Measurements from ENCODE around the gene STAC3. TPM values are rescaled to one million over a fixed set of nuclear protein-coding genes. Genes with fewer than 3 reads are reported as not detected.

The STAC3 gene
- total and polyA plus RNA-seq, 2 of the 13 experiments (the other 11 are each of a cell fraction or from before 2014, with no cell fraction given) = 0.18 to 0.22 TPM

DNA sequence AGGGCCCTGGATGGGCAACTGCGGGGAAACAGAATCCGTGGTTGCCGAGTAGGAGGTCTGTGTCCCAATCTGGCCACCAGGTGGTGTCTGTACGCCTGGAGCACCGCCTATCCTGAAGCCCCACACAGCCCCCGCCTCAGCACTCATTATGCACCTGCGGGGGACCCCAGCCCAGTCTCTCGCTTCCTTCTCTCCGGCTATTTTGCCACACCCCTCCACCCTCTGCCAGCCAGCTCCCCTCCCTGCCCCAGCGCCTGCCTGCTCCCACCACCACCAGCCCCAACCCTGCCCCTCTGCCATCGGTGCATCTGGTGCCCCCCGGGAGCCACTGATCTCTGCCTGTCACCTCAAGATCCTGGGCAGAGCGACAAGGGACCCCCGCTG lies 36.6 kb downstream of the STAC3 start:
- no TSS peak for BruUV-seq (replicated peaks)
- TF ChIP-seq GMEB1 (CRISPR knock-in tag; IDR thresholded peaks at IDR 0.05; ENCODE audit: borderline replicate concordance) = no peak
- TF ChIP-seq NR2F6 (IDR thresholded peaks at IDR 0.05) = no peak
- no peak for TF ChIP-seq NR2F6 (CRISPR knock-in tag; IDR thresholded peaks at IDR 0.05)
- TF ChIP-seq, protein P1, sequence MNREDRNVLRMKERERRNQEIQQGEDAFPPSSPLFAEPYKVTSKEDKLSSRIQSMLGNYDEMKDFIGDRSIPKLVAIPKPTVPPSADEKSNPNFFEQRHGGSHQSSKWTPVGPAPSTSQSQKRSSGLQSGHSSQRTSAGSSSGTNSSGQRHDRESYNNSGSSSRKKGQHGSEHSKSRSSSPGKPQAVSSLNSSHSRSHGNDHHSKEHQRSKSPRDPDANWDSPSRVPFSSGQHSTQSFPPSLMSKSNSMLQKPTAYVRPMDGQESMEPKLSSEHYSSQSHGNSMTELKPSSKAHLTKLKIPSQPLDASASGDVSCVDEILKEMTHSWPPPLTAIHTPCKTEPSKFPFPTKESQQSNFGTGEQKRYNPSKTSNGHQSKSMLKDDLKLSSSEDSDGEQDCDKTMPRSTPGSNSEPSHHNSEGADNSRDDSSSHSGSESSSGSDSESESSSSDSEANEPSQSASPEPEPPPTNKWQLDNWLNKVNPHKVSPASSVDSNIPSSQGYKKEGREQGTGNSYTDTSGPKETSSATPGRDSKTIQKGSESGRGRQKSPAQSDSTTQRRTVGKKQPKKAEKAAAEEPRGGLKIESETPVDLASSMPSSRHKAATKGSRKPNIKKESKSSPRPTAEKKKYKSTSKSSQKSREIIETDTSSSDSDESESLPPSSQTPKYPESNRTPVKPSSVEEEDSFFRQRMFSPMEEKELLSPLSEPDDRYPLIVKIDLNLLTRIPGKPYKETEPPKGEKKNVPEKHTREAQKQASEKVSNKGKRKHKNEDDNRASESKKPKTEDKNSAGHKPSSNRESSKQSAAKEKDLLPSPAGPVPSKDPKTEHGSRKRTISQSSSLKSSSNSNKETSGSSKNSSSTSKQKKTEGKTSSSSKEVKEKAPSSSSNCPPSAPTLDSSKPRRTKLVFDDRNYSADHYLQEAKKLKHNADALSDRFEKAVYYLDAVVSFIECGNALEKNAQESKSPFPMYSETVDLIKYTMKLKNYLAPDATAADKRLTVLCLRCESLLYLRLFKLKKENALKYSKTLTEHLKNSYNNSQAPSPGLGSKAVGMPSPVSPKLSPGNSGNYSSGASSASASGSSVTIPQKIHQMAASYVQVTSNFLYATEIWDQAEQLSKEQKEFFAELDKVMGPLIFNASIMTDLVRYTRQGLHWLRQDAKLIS (CRISPR knock-in tag; IDR thresholded peaks at IDR 0.05) = no peak
- TF ChIP-seq MBNL3 (CRISPR knock-in tag; conservative IDR thresholded peaks at IDR 0.05) = no peak
- no peak for TF ChIP-seq ZNF780A (CRISPR knock-in tag; IDR thresholded peaks at IDR 0.05)
- no peak for TF ChIP-seq ZBTB21 (CRISPR knock-in tag; IDR thresholded peaks at IDR 0.05)
- TF ChIP-seq ZNF546 (CRISPR knock-in tag; conservative IDR thresholded peaks at IDR 0.05) = no peak
- TF ChIP-seq ATF1 (CRISPR knock-in tag; IDR thresholded peaks at IDR 0.05) = no peak
- TF ChIP-seq CTCF (CRISPR knock-in tag; IDR thresholded peaks at IDR 0.05) = peak; percentile 81
- no peak for TF ChIP-seq ELK4 (CRISPR knock-in tag; IDR thresholded peaks at IDR 0.05; ENCODE audit: borderline replicate concordance)
- TF ChIP-seq RBM22 (optimal IDR thresholded peaks at IDR 0.05; ENCODE audit: low read length) = peak; percentile 78
- TF ChIP-seq NFKBIZ (CRISPR knock-in tag; IDR thresholded peaks at IDR 0.05) = no peak
- no peak for TF ChIP-seq ZNF224 (CRISPR knock-in tag; IDR thresholded peaks at IDR 0.05)
- no peak for TF ChIP-seq ZNF766 (CRISPR knock-in tag; IDR thresholded peaks at IDR 0.05; ENCODE audit: borderline replicate concordance)
- no peak for TF ChIP-seq ZNF569 (CRISPR knock-in tag; IDR thresholded peaks at IDR 0.05; ENCODE audit: borderline replicate concordance)
- no peak for TF ChIP-seq JARID2 (CRISPR knock-in tag; IDR thresholded peaks at IDR 0.05; ENCODE audit: insufficient replicate concordance)
- TF ChIP-seq ISX (CRISPR knock-in tag; conservative IDR thresholded peaks at IDR 0.05) = no peak

More for the DNA sequence above, 36.6 kb downstream of the STAC3 start:
- Histone ChIP-seq H2AFZ (ENCODE audit: low read length) (no peak overlapping the region), H3K27me3 (ENCODE audit: control insufficient read depth in 1 of 2, insufficient read depth in 2 of 2, low read length in 2 of 2) (peaks cover 12 to 45% of the 10 kb centered on the region in 2 experiments), H3K9ac (ENCODE audit: insufficient read depth, low read depth, low read length) (no peak overlapping the region), H4K20me1 (ENCODE audit: insufficient read depth, low read length) (peaks cover 9% of the 10 kb centered on the region; the same call in 1 of the 2 replicates), H3K4me1 (ENCODE audit: insufficient read depth, low read length) (peaks cover 37% of the 10 kb centered on the region), H3K27ac (ENCODE audit: extremely low read length, insufficient read depth, low read length) (no peak overlapping the region), H3K4me3 (replicated peaks in 1 of 3; ENCODE audit: insufficient read depth in 1 of 3, low read depth in 2 of 3, low read length in 3 of 3) (no peak overlapping the region), H3K4me2 (ENCODE audit: low read depth, low read length) (no peak overlapping the region), H3K36me3 (replicated peaks in 1 of 2; ENCODE audit: control insufficient read depth in 1 of 2, insufficient read depth in 2 of 2, low read length in 2 of 2) (peaks cover 18 to 30% of the 10 kb centered on the region in 2 experiments; a peak in 4 of 5 replicates), H3K9me3 (ENCODE audit: low read length) (no peaks in the 10 kb centered on the region), H3K79me2 (ENCODE audit: insufficient read depth, low read length) (no peaks in the 10 kb centered on the region)
- ATAC-seq = peak; percentile 70
- in situ Hi-C loops (cut with HindIII; ENCODE audit: extremely low pct_ligation_motif_present, low pct_unique_long_range_greater_than_20kb) (no loop called here), intact Hi-C loops (cut with micrococcal nuclease; ENCODE audit: unreplicated experiment) (loop anchor here (1.0 kb wide), 1 partner anchor 29 kb away; no protein-coding TSS in a partner anchor)
- 21% methylated on average over 8 of the region's 14 CpGs for WGBS (ENCODE audit: low lambda C conversion rate)
- POLR2A ChIA-PET = interaction anchor here (1.7 to 2.6 kb wide), 2 partner anchors 15 to 28 kb away, joined by 8 to 14 read pairs; partner anchors contain the start of gene SHMT2
- DNase-seq (ENCODE audit: low spot score) = peak; percentile 51
- peak; percentile 26 for FAIRE-seq
- CTCF ChIA-PET (ENCODE audit: low intra/inter-chr PET ratio, low total read pairs) = interaction anchor here (3.2 to 9.8 kb wide), 2 partner anchors 10 to 26 kb away, joined by 8 to 308 read pairs; a partner anchor contains a TSS
